ENCODE results near the gene TFIP11.

TFIP11 gene

DNA sequence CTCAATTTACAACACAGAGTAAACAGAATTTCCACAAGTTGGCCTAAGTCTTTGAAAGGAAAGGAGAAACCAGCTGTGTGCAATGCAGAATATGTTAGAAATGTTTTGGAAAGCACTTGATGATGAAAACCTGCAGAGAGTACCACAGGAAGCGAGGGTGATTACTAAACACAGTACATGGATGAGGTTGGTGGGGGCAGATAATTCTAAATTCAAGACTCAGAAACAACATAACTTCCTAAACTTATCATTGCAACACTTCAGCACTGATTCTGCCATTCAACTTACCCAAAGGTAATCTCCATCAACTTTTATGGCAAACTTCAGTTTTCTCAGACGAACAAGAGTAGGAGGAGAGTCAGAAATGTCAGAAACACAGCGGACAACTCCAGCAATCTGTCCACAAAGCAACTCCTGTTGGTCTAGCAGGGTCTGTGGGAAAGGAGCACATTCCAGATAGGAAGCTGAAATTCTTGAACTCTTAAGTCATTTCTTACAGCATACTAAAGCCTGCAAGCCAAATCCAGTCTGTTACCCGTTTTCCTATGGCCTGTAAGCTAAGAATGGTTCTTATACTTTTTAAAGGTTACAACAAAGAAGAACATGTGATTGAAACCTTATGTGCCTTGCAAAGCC, 35.5 kb downstream of the TFIP11 start:
- no peak for DNase-seq

DNA sequence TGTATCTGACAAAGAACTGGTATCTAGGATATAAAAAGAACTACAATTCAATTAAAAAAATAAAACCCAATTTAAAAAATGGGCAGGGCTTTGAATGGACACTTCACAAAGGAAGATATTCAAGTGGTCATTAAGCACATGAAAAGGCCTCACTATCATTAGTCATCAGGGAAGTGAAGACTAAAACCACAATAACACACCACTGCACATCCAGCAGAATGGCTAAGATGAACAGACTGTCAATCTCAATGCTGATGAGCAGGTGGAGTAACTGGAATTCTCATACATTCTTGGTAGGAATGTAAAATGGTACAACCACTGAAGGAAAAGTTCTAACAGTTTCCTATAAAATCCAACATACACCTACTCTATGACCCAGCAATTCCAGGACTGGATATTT, 37.6 kb downstream of the TFIP11 start:
- no peak for DNase-seq

DNA sequence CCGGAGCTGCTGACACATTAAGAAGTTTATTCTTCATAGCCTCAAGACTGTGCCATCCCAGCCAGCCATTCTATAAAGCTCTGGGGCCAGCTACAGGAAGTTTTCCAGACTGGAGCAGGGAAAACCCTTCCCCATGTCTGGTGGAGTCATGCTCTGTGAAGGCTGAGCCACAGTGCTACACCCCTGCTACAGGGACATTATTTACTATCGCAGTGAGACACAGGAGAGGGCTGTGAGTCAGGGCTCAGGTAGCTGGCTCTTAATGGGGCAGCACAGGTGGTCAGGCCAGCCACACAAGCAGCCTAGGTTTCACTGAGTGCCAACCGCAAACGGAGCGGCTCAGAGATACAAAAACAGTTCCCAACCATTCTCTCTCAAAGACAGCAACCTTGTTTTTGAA, 40.8 kb downstream of the TFIP11 start:
- DNase-seq, result no peak

DNA sequence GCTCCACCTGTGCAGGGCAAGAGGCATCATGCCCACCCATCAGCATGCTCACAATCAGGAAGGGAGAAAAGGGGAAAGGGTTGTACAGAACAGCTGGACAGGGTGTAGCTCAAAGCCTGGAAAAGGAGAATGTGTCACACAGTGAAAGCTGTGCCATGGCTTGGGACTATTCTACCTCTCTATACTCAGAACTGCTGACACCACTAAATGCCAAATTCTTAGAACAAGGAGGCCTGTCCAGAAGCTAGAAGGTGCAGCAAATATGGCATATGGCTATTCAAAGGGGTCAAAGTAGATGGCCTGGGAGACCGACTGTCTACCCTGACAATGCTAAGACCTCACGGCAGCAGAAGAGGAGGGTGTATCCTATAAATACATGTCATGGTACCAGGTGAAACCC, 41.5 kb downstream of the TFIP11 start:
- DNase-seq, result no peak

DNA sequence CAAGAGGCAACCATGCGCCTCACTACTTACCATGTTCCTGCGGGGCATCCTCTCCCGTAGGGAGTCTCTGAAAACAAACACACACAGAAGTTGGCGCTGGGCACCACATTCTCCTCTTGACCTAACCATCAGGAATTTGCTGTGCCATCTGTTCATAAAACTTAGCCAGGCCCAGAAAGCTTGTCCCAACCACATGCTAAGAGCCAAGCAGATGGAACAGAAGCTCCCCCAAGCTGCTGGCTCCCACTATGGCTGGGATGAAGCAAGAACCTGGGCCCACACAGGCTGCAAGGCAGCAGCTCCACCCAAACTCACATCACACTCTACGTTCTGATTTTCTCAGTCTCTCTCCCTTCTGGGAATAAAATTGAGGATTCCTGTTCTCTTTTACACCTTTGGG, 46.1 kb downstream of the TFIP11 start:
- DNase-seq, result peak; percentile 84

DNA sequence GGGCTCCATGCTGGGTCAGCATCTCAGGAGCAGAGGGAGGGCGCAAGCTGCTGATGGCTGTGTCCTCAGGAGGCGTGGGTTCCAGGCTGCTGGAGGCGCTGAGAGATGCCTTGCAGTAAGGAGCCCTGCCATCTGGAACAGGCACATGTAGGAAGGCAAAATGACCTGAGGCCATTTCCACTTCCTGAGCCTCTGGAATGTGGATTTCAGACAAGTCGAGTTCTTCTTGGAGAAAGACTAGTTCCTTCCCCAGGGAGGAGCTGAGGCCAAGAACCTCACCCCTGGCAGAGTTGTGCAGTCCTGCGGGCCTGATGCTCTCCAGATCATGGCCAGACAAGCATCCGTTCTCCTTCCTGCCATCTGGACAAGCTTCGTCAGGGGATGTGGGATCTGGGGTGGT, 48.0 kb downstream of the TFIP11 start:
- no peak for DNase-seq

DNA sequence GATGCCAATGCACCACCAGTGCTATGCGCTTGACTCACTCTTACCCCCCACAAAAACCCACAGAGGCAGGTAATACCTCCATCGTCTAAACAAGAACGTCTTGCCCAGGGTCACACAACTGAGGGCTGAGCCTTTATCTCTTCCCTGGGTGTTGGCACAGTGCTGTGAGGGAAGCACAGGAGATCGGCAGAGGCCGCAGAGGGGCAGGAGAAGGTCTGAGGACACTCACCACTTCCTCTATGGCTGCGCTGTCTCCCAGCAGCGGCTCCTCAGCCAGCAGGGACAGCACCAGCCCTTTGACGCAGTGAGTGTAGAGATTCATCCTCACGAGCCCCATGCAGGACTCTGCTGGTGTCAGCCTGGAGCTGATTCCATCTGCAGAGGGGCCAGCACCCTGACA, 48.6 kb downstream of the TFIP11 start:
- no peak for DNase-seq

DNA sequence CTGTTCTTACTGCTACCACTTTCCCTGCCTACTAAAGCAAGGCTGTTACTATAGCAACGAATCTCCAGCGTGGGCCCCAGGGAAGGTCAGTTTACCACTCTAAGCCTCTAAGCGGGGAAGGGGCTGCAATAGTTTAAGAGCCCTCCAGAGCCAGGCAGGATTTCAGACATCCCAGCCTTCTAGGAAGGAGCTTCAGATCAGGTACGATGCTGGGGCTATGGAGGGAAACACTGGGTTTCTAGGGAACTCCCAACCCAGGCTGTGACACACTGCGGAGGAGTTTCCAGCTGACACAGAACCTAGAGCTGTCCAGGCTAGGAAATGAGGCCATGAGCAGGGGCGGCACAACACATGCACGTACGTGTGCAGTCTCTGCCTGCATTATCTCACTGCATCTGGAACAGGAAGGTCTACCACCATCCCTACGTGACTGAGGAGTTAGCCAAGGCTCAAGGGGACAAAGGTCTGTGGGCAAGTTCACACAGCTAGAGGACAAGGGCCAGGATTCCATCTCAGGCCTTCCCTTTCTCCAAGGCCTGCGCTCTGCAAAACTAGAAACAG, 49.1 kb downstream of the TFIP11 start:
- no peak for DNase-seq

DNA sequence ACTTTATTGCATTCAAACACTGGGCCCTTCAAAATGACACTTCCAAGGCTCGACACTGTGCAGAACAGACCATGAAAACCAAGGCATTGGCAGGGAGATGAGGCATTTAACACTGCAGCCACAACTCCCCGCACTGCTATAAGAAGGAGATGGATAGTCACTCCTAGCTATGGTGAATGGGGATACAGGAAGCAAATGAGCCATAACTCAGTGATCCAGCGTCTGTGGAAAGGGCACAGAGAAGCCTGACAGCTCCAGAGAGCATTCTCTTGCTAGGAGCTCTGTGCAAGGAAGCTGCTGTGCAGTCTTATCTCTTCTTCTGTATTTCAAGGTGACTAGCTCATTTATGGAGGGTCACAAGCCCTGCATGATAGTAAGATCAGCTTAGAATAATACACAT, 49.6 kb downstream of the TFIP11 start:
- no peak for DNase-seq

DNA sequence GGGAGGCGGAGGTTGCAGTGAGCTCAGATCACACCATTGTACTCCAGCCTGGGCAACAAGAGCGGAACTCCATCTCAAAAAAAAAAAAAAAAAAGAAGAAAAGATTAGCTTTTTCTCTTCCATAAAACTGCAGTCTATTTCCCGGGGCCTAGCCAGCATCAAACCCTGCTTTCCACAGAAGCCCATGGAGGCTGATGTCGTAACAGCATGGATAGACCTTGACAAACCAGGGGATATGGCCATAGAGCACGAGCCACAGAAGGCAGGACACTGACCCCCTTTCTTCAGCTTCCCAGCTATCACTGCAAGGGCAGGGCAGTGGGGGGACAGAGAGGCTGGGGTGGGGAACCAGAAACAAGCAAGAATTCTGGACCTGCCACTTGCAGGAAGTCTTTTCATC, 50.2 kb downstream of the TFIP11 start:
- no peak for DNase-seq

DNA sequence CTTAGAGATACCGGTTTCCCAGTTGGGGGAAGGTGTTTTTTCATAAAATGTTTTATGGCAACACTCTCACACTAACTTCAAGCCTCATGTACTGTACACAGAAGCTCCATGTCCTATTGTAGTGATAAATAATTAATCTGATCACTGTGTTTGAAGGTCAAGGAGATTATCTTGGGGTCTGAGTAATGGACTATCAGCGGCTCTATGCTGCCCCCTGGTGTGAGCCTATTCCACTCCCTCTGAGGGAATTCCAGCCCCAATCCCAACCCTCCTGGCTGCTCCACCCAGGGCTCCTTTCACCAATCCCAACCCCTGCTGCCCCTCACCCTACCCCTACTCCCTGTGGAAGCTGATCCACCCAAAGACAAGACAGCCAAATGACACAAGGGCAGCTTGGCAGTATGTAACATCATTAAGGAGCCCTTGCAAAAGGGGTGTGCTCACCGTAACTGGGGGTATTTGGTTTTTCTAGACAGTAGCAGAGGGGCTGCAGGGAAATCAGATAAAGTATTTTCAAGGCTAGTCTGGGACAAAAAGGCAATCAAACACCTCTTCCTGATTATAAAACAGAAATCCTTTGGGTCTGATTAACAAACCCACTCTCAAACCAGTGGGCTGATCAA, 51.0 kb downstream of the TFIP11 start:
- DNase-seq, result no peak

DNA sequence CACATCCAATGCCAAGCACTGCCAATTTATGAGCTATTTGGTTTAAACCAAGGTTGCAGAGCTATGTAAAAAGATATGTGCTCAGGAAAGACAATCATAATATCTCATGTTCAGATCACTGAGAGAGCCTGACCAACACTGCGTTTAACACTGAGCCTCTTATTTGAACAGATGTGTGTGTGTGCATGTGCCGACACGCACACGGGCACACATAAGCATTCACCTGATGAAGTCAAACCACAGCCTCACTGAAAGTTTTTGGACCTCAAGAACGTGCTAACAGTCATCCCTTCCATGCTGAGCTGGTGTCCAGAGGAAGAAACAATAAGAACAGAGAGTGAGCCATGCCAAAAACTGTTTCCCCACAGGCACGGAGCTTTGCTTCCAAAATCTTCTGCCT, 52.1 kb downstream of the TFIP11 start:
- DNase-seq, result no peak

DNA sequence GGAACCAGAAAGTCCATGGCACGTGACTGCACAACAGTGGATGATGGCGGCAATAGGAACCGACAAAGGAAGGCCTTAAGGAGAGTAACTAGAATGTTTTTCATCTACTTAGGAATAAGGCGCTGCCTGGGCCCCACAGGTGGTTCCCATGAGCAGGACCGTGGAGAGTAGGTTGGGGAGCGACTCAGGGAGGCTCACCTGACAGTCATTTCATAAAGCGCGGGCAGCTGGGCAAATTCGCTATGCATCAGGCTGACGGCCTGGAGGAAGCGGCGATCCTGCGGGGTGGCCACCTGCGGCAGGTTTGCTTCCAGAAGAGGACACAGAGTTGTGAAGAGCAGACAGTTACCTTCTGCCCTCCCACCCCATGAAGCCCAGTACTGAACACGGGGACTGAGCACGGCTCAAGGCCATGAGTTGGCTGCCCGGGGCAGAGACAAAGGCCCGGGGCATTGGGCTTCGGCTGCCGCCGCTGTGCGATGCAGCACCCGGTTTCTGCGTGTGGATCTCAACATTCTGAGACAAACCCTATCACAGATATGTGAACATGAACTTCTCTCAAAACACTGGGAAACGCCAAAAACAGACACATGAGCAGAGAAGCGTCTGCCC, 54.5 kb downstream of the TFIP11 start:
- DNase-seq, result no peak

DNA sequence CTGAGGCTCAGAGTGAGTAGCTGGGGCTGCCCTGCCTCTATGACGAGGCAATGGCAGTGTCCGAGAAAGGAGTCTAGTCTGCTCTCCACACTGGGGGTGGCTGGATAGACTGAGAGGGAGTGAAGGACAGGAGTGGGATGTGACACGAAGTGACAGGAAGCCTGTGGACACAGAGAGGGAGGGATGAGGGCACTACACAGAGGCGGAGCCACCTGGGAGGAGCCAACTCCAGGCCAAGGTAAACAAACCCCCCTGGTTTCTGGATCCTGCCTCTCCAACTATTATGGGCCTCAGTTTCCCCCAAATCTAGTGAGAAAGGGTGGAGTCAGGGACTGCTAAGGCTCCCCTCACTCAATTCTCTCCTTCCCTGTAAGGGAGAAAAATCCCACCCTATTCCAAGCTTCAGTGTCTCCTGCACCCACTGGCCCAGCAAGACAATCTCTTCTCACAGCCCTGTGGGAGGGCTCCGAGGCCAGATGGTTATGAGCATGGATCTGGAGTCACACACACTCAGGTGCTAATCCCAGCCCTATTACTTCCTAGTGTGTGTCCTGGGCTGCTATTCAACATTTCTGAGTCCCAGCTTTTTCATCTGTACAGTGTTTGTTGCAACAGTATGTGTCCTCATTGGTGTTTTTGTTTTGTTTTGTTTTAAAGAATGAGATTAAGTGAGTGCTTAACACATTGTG, 58.3 kb downstream of the TFIP11 start:
- DNase-seq, result no peak

DNA sequence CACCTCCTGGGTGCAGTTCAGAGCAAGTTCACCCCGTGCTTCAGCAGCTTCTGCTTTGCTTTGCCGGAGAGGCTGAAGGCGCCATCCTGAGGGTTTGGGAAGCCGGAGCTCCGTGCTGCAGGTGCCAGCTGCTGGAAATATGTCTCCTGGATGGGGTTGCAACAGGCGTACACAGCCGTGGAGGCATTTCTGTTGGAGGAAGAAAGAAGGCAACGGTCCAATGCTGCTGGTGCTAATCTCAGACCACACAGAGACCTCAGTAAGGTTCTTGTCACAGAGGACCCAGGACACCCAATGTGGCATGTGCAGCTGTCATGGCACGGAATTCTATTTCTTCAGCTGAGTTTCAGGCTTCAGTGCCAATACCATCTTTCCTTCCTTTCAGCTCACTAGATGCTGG, 59.1 kb downstream of the TFIP11 start:
- DNase-seq, result no peak

DNA sequence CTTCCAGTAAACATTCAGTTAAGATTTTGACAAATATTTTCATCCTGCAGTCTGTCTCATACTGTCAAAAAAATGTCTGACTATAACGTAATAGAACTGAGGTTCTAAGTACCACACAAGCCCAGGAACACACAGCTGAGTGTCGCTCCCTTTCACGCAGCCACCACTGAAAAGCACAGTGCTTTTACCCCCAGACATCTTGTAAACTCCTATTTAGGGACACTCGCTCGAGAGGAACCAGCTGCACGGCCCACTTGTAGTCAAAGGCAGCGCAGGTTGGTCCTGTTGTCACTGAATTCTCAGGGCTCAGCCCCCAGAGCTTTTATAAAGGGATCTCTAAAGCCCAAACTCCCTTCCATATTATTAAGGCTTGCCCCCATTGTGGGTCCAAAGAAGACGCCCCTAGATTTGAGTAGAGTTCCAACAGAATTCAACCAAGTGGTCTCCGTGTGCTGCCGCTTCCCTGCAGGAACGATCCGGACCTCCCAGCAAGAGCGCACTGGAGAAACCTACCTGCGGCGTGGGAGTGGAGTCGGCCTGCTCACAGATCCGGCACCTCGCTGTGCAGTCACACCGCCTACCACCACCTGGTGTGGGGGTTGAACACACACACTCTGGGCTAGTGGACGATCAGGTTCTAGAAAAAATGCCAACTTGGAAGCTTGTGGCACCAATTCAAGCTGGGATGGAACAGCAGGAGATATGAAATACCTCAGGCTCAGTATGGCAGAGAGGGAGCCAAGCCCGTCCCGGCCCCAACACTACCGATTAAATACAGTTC, 59.8 kb downstream of the TFIP11 start:
- DNase-seq, result no peak

DNA sequence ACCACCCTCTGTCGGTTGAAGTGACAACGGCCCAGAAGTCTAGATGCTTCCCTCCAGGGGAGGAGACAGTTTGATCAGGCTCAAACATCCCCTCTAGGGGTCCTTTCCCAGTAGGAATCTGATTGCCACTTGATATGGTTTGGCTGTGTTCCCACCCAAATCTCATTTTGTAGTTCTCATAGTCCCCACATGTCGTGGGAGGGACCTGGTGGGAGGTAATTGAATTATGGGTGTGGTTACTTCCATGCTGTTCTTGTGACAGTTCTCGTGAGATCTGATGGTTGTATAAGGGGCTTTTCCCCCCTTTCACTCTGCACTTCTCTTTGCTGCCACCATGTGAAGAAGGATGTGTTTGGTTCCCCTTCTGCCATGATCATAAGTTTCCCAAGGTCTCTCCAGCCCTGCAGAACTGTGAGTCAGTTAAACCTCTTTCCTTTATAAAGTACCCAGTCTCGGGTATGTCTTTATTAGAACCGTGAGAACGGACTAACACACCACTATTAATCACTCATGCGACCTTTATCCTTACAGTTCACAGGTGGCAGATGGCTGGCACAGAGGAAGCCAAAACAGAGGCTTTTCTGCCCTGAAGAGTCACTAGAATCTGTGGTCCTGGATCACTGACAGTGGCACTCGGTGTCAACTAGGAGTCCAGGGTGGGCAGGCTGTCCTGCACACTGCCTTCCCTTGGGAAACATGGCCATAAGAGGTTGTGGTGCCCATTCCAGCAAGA, 61.7 kb downstream of the TFIP11 start:
- DNase-seq, result no peak

DNA sequence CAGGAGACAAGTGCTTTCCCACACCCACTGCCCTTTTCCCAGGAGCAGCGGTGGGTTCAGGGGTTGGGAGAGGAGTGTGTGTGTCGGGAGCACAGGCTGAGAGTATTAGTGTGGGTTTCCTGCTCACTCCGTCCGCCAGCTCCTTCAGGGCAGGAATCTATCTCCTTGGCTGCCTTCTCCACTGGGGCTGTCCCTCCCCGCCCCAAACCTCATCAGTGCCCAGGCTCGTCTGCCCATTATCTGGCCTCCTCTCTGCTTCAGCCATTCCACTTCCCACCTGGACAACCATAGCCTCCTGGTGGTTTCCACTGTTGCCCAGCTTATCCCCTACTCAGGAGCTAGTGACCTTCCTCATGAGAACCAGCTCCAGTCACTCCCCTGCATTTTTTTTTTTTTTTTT, 63.3 kb downstream of the TFIP11 start:
- no peak for DNase-seq

DNA sequence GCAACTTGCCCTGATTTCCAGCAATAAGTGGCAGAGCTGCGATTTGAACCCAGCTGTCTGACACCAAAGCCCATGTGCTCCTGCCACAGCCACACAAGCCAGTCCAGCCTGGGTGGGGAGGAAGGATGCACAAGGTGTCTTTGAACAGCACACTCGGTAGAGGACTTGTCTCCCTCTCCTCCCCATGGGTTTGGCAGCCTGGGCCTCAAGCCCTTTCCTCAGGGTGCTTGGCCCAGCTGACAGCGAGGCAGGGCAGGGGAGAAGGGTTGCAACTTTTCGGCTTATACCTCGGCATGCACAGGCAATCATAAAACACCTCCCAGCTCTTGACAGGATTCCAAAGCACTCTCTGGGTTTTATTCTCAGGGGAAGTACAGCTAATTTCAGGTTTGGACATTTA, 63.9 kb downstream of the TFIP11 start:
- no peak for DNase-seq

DNA sequence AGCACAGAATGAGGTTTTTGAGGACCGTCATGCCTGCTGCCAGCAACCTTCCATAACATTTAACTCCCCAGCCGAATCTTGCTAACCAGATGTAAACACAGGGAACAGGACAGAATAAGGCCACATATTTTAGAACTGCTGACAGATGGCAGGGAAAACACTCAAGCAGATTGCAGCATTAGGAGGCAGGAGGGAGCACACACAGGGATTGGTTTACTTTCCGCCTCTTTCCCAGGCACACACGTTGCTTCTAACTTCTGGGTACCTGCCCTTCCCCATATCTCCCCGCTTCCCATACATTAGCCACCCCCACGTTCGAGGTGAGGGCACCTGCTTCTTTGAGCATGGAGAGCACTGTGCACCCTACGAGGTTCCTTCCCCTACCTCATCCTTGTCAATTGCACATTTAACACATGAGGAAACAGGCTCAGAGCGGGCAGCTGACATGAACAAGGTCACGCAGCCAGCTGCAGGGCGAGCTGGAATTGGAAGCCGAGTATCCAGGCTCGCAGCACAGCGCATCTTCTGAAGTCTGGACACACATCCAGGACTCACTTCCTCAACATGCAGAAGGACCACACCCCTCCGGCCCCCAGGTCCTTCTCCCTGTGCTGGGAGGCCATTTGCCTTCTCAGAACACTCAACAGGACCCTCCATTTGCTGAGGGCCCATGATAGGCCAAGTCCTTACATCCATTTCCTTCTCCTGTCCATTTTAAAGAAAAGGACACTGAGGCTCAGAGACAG, 64.5 kb downstream of the TFIP11 start:
- peak; percentile 86 for DNase-seq

DNA sequence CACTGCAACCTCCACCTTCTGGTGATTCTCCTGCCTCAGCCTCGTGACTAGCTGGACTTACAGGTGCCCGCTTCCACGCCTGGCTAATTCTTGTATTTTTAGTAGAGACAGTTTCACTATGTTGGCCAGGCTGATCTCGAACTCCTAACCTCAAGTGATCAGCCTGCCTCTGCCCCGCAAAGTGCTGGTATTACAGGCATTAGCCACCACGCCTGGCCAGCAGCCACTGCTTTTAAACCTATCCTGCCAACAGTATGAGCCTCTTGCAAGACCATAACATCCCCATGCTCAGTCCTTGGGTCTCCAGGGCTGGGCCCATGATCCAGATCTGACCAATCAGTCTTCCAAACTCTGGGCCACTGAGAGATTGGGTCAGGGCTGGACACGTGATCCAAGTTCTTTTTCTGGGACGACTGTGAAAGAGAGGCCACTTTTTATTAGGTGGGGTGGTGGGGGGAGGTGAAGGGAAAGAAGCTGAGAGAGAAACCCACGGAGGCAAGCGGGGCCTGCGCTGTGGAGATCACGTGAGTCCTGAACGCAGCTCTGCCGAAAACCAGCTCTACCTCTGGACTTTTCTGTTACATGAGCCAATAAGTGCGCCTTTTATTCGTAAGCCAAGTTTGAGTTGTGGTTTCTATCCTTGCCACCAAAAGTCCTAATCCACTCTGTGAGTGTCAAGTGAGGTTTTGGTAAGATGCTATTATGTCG, 65.3 kb downstream of the TFIP11 start:
- DNase-seq, result no peak

Measured in DMS 273 treated with DMSO at 0.1 percent for 48 hours (cell line).